ENCODE measurements around the gene OR52W1.

The OR52W1 gene

GRCh38 chr11:6199174-6199810, at the start of gene OR52W1:
OR52W1 (plus strand) TSS chr11:6199224; CDS start chr11:6199224, 0 bp downstream.
- no peak for DNase-seq

GRCh38 chr11:6151117-6151516, 47.9 kb upstream of the OR52W1 start:
- no peak for DNase-seq

DNA sequence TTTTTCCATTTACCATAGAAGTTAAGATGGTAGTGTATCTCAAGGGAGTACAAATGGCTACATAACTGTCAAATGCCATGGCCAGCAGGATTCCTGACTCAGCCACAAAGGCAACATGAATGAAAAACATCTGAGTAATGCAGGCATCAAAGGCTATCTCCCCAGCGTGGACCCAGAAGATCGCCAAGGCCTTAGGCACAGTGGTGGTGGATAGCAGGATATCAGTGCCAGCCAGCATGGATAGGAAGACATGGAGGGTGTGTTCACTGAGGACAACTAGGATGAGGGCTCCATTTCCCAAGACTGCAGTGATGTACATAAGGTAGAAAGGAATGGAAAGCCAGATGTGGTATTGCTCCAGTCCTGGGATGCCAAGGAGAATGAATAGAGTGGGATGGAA, 46.9 kb upstream of the OR52W1 start:
- DNase-seq = no peak

- DNase-seq = no peak
These were observed 42.2 kb upstream of the OR52W1 start for GRCh38 chr11:6156628-6157359.

DNA sequence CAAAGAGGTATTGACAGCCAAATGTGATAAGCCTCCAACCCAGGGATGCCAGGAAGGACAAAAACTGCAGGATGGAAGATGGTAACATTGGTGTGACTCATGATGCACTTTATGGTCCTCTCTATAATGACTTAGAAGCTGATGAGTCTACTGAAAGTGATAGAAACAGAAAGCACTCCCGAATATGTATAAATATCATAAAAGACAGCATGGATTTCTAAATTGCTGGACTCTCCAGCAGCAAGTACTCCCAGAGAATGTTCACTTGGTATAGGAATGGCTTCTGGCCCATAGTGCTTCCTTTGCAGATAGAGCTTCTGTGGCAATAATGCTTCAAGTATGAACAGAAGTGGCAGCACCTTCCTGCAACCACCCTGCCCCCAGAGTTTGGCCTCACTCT, 28.8 kb upstream of the OR52W1 start, which contains the start of gene OR52B2:
TSS of gene OR52B2 (minus strand) at position 101 of the 400 bp plus-strand sequence. CDS start at position 101, 0 bp downstream.
- DNase-seq = no peak

DNA sequence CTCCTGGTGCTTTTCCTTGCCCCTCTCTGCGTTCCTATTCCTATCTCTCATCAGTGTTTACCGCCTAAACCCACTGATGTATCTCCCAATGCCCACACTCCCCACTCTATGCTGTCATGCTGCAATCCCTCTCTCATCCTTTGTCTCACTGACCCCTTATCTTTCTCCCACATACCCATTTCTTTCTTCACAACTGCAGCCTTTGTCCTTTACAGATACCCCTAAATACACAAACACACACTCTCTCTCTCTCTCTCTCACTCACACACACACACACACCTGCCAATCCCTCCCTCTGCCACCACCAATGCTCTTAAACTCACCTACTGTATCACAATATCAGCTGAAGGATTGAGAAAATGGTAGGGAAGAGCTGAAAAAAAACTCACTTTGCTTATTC, 23.6 kb upstream of the OR52W1 start:
- DNase-seq = no peak

DNA sequence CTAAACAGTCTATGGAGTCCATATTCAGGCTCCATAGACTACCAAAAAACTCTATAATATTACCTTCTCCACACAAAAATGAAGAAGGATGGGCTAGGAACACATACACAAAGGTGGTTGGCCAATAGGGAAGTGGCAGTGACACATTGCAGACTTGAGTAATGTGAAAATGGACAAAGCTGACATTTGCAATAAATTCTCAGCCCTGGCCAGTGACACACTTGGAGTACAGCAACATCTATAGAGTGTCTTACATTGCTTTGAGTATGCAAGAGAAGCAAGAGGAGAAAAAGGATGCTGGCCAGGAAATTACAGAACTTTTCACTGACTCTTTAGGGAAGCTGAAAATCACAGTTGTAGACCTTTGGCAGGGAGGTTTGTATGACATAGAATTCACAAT, 7.3 kb upstream of the OR52W1 start:
- DNase-seq = no peak

DNA sequence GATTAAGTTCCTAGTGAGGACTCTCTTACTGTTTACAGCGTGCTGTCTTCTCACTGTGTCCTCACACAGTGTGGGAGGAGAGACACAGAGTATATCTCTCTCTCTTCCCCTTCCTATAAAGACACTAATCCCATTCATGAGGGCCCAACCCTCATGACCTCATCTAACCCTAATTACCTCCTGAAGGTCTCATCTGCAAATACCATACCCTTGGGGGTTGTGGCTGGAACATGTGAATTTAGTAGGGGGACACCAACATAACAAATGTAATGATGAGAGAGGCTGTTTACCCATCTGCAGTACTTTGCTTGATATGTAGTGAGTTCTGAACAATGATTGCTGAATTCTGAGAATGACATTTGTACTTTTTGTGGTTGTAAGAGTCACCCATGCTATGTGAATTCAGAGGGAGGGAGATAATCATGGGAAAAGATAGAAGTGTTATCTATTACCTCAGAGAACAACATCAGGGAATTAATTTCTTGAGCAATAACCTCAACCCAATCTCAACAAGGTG, 4.9 kb upstream of the OR52W1 start:
- no peak for DNase-seq

DNA sequence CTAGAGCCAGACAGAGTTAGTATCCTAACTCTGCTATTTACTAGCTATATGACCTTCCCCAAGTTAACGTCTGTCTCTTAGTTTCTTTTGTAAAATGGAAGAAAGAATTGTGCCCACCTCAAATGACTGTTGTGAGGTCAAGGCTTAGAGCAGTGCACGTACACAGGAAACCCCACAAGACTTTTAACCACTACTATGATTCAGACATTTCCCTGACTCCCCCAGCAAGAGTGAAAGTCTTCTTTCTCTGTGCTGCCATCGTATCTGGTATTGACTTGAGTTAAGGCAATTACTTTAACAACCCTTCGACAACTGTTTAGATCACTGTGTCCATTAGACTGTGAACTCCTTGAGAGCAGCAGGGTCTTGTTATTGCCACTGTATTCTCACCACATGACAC, 2.6 kb upstream of the OR52W1 start:
- peak; percentile 21 for DNase-seq

DNA sequence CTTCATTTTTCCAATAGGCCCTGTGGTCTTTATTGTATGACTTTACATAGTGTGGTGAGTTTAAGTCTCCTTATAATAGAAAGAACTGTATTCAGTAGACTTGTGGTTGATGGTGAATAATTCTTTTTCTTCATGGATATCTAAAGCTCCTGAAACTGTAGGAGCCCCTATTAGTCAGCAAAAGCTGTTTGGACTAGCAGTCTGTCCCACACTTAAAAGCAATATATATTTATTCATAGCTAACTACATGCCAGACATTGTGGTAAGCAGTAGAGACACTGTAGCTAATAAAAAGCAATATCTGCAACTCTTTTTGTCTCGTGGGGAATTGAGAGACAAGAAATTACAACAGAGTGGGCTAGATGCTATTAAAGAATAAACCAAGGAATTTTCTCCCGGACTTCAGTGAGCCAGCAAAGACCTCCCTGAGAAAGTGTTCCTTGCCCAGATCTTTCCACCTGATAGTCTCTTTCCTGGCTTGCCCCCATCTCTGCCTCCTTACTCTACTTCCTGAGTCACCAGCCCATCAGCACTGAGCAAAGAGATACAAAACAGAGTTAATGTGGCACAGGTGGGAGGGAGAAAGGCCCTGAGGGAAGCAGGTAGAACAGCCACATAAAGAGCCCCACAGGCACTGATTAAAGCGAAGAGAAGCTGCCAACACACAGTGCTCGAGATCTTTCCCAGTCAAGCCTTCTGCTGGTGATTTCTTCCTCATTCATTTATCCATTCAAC, 1.4 kb upstream of the OR52W1 start:
- DNase-seq = no peak

- peak; percentile 53 for DNase-seq
These were observed 2.0 kb downstream of the OR52W1 start for GRCh38 chr11:6200975-6201374.

DNA sequence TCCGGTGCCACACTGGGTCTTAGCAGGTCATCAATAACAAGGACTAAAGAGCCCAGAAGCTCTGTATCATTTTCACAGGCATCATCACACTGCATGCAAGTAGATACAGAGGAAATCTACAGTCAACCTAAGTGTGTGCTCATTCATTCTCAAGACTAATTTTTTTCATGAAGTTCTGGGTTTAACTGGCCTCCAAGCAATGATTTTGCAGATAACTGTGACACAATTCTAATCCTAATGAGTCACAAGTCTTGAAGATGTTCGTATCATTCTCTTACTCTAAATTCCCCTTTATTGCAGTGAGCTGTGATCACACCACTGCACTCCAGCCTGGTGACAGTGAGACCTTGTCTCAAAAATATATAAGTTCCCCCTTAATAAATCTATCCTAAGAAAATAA, 2.5 kb downstream of the OR52W1 start:
- DNase-seq = peak; percentile 13

DNA sequence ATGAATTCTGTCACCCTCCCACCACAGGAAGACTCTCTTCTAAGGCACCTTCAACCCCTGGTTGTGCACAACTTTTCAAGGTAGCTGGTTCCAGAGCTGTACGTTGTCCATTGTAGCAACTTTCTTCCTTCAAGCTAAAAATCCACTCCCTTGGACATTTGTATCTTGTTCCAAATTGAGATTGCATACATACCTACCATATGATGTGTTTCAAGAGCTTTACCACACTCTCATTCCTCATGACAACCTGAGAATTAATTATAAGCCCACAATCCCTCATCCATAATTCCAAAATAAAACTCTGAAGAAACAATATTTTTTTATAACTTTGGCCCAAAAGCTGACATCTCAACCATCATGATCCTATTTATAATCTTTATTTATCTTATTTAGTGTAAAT, 3.0 kb downstream of the OR52W1 start:
- no peak for DNase-seq

GRCh38 chr11:6203327-6203726, 4.3 kb downstream of the OR52W1 start:
- DNase-seq = peak; percentile 44

DNA sequence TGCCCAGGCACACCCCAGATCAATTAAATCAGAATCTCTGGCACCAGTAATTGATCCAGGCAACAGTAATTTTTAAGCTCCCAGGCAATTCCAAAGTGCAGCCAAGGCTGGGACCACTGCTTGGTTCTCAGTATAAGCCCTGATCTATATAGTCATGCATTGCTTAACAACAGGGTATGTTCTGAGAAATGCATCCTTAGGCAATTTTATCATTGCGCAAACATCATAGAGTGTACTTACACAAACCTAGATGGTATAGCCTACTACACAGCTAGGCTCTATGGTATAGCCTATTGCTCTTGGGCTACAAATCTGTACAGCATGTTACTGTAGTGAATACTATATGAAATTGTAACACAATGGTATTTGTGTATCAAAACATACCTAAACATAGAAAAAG, 5.7 kb downstream of the OR52W1 start:
- DNase-seq = no peak

DNA sequence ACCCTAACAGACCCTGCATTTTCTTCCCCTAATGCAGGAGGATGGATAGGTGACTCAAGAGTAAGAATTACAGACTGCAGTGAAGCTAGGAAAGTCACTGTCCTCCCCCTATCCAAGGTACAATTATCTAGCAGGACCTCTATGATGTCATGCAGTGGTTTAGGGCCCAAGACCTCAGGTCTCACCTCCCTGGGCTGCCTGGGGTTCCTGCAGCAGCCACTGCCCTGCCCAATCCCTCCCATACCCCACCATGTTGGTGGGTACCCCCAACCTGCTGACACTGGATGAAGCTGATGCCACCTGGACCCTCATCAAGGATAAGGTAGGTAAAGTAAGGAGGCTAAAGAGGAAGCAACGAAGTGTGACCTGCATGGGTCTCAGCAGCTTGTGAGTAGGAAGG, 6.3 kb downstream of the OR52W1 start, which contains the start of gene C11orf42:
TSS of gene C11orf42 (plus strand) at position 192 of the 400 bp plus-strand sequence. CDS start at position 251, 59 bp downstream.
- no peak for DNase-seq

DNA sequence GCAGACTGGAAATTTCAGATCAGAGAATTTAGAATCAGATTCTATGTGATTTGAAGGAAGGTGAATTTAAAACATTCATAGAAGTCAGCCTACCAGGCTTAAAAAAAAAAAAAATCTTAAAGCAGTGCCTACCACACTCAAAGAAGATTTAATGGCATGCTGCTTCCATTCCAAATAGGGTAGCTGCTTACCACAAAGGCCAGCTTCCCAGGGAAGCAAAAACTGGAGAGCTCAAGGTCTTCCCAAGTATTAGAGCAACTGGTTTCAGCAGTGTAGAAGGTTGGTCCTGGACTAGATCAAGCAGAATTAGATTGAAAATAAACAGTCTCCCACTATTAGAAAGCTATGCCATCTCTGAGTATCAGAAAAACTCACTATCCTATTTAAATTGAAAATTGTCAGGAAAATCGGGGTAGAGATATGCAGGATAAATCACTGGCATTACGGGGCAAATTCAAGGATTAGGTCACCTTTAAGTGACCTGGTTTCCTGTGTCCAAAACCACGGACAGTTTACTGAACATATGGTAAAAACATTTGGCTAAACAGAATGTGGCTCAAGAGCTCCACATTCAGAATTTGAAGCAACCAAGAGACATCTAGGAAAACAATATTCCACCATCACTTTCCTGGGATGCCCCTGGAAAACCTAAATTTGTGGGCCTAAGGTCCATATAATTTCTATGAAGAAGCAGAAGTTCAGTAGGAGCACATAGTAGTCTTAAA, 7.6 kb downstream of the OR52W1 start:
- DNase-seq = no peak

DNA sequence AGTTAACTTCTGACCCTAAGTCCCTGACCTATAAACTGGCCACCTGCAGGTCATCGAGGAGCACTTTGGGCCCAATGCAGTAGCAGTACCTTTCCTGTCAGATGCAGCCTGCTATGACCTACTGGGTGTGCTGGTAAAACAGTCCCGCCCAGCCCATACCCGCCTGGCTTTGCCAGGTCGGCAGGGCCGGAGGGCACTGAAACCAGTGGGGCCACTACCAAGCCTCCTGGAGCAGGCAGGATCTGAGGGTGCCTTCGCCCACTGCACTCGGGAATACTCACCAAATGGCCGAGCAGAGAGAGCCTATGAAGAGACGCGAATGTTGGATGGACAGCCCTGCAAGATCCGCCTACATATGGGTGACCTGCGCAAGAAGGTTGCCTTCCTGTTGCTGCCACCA, 10.8 kb downstream of the OR52W1 start:
- DNase-seq = no peak

- no peak for DNase-seq
These were observed 11.4 kb downstream of the OR52W1 start for GRCh38 chr11:6210274-6210955.

DNA sequence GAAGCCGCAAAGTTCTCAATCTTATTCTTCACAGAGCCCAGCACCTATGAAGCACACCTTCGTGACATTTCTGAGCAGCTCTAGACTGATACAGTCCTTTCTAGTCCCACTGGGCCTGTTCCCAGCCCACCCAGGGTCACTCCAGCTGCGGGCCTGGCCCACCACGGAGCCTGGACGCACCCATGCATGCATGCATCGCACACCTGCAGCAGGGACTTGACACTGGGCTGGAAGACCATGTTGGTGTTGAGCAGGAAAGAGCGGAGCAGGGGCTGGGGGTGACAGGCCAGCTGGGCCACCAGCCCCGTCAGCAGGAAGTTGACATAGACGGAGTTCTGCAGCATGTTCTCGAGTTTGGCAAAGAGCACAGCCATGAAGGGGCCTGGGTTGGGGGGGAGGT, 15.5 kb downstream of the OR52W1 start:
- no peak for DNase-seq

DNA sequence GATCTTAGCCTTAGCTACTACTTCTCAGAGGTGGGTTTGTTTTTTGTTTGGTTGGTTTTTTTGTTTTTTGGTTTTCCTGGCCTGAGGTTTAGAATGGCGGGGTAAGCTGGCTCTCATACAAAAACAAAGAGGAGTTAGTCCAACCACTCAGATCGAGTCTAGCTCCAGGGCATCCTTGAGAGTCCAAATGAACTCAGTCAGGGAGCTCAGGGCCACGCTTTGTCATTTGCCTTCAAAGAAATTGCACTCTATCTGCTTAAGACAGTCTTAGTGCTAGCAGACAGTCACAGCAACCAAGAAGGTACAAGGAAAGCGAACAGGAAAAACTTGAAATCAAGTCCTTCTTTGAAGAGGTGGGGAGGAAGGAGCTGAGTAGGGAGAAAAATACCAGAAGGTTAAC, 17.5 kb downstream of the OR52W1 start:
- no peak for DNase-seq

DNA sequence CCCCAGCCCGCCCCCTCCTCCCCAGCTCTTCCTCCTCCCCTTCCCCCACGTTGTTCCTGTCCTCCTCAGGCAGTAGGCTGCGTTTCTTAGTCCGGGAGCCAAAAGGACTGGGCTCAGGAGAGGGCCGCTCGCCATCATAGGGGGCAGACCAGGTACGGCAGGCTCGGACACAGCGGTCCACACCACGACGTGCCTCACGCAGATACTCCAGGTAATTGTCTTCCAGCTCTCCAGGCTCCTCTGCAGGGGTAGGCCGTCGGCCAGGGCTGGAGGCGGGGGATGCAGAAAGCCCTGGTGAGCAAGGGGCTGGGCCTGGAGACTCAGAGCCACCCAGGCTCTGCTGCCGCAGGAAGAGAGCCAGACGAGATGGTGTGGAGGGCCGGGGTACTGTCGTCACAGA, 18.7 kb downstream of the OR52W1 start:
- no peak for DNase-seq

Measured in CD4-positive, alpha-beta T cell treated with Interleukin-17A for 1 hour (primary cell).